K562 (cell line): Measurements from ENCODE around the gene PDE6D. TPM values are rescaled to one million over a fixed set of nuclear protein-coding genes. Genes with fewer than 3 reads are reported as not detected.
A peak's percentile ranks its signal among the peaks of the same experiment; 100 is the strongest.

ENCODE experiments used
- HDGF ChIP-seq: fragments of 450-650 bp; IDR thresholded peaks from 2 replicates; pipeline ENCODE4 v1.6.1; 2016
- JUND ChIP-seq, 2 experiments: IDR thresholded peaks; 2 replicates in 1 of 2; 3 replicates in 1 of 2; pipeline ENCODE4 v1.6.1; 2011; ENCODE audit warnings: borderline replicate concordance in 2 of 2, low read depth in 2 of 2, low read length in 2 of 2, improper control_type of control experiment in 1 of 2, missing biosample characterization in 1 of 2, missing genetic modification characterization in 1 of 2, missing genetic modification reagents in 1 of 2
- OTX1 ChIP-seq: fragments of 450-650 bp; formaldehyde crosslinking; IDR thresholded peaks from 2 replicates; pipeline ENCODE4 v1.4.0; 2022; ENCODE audit warnings: mild to moderate bottlenecking
- RBM14 ChIP-seq: fragments of 200-400 bp; formaldehyde crosslinking; IDR thresholded peaks from 2 replicates; pipeline ENCODE4 v1.6.1; 2018; ENCODE audit warnings: low read depth, mild to moderate bottlenecking, low read length, moderate library complexity, borderline replicate concordance; ENCODE audit not compliant: insufficient read depth
- SAFB ChIP-seq: fragments of 200-400 bp; formaldehyde crosslinking; IDR thresholded peaks from 2 replicates; pipeline ENCODE4 v1.6.1; 2017; ENCODE audit warnings: low read depth, low read length, borderline replicate concordance
- TCF7 ChIP-seq: sonication (generic); IDR thresholded peaks from 2 replicates; pipeline ENCODE4 v1.6.1; 2016; ENCODE audit warnings: antibody characterized with exemption, borderline replicate concordance
- ZNF263 ChIP-seq: sonication (generic); formaldehyde crosslinking; IDR thresholded peaks from 2 replicates; pipeline ENCODE4 v1.8.0; 2022; ENCODE audit warnings: mild to moderate bottlenecking, missing genetic modification reagents, borderline replicate concordance
- ZNF583 ChIP-seq: fragments of 250-450 bp; sonication (Bioruptor Pico); IDR thresholded peaks from 2 replicates; pipeline ENCODE4 v1.4.0; 2020
- polyA plus RNA-seq, 8 experiments: library from polyadenylated mRNA; depleted of rRNA in 4 of 8; stranded (reverse) in 5 of 8; unstranded in 3 of 8; fragments of >200 nt; fragmentation: Nextera tagmentation in 2 of 8; fragmentation: Illumina TruSeq in 1 of 8; extraction: Ambion mirVana in 2 of 8; extraction: Trizol in 1 of 8; gene quantifications; 2 replicates each; pipeline versions ENCODE4 v1.2.1 to v1.2.3, GENCODE V29; 2011 to 2014; ENCODE audit warnings: inconsistent platforms in 1 of 8, missing spikeins in 1 of 8
- total RNA-seq, 7 experiments: library from RNA; depleted of rRNA in 6 of 7; stranded (reverse); fragments of >200 nt in 6 of 7; fragmentation: Illumina TruSeq in 2 of 7; extraction: Trizol in 2 of 7; gene quantifications; 2 replicates each; pipeline versions ENCODE4 v1.2.1 to v1.2.3, GENCODE V29; 2011 to 2021; ENCODE audit warnings: low replicate concordance in 1 of 7
- TF ChIP-seq, protein P1 (sequence below): fragments of 250-450 bp; sonication (Bioruptor Pico); IDR thresholded peaks from 2 replicates; pipeline ENCODE4 v1.4.0; 2020
- TF ChIP-seq, protein P2 (sequence below): fragments of 250-450 bp; sonication (Bioruptor Pico); IDR thresholded peaks from 2 replicates; pipeline ENCODE4 v1.5.0; 2020; ENCODE audit warnings: mild to moderate bottlenecking
- TF ChIP-seq, protein P3 (sequence below), 2 experiments: fragments of 450-650 bp; IDR thresholded peaks; 2 replicates each; pipeline ENCODE4 v1.6.1; 2018; ENCODE audit warnings: mild to moderate bottlenecking in 2 of 2, low read depth in 1 of 2; ENCODE audit not compliant: partially characterized antibody in 2 of 2
- TF ChIP-seq, protein P4 (sequence below): IDR thresholded peaks from 2 replicates; pipeline ENCODE4 v1.6.1; 2011; ENCODE audit not compliant: insufficient read length; ENCODE audit errors: extremely low read depth
- TF ChIP-seq, protein P5 (sequence below): fragments of 250-450 bp; sonication (Bioruptor Pico); IDR thresholded peaks from 2 replicates; pipeline ENCODE4 v1.8.0; 2022; ENCODE audit warnings: moderate library complexity, mild to moderate bottlenecking, inconsistent platforms

Gene PDE6D
- total and polyA plus RNA-seq, 9 of the 15 experiments (the other 6 are each of a cell fraction or from before 2014, with no cell fraction given) = 0.65 to 11.6 (median 7.0) TPM

DNA sequence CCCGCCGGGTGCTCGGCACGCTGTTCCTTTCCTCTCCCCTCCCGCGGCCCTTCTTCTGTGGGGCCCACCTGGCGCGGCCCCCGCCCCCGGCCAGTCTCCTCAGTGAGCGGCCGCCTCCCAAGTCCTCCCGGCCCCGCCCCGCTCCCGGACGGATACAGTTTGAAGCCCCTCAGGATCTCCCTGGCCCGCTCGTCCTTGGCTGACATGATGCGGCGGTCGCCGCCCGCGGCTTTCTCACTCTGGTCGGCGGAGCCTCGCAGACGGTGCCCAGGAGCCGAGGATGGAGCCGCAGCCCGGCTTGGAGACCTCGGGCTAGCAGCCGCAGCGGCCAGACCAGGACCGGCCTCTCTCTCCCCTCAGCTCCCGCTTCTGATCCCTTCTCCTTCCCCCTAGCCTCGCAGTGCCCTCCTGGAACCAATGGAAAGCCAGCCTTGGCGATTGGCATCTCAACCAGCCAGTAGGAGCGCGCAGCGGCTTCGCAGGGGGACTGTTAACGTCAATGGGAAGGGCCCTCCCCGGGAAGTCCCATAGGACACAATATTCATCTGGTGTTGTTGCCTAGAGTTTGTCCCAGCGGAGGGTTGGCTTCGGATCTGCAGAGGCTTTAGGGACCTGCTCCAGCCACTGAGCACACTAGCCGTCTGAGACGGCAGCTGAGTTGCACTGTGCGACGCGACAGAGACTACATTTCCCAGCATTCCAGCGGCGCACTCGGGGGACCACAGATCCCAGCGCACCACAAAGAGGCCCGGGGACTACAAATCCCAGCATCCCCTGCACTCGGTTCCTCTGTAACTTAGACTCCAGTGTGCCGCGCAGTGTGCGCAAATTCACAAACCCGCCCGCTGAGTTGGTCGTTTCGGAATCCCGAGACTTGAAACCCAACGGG is at the start of gene PDE6D (continued):
- TF ChIP-seq, protein P1, sequence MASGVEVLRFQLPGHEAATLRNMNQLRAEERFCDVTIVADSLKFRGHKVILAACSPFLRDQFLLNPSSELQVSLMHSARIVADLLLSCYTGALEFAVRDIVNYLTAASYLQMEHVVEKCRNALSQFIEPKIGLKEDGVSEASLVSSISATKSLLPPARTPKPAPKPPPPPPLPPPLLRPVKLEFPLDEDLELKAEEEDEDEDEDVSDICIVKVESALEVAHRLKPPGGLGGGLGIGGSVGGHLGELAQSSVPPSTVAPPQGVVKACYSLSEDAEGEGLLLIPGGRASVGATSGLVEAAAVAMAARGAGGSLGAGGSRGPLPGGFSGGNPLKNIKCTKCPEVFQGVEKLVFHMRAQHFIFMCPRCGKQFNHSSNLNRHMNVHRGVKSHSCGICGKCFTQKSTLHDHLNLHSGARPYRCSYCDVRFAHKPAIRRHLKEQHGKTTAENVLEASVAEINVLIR (CRISPR knock-in tag) = peak; percentile 79
- TF ChIP-seq RBM14 = no peak
- TF ChIP-seq, protein P2, sequence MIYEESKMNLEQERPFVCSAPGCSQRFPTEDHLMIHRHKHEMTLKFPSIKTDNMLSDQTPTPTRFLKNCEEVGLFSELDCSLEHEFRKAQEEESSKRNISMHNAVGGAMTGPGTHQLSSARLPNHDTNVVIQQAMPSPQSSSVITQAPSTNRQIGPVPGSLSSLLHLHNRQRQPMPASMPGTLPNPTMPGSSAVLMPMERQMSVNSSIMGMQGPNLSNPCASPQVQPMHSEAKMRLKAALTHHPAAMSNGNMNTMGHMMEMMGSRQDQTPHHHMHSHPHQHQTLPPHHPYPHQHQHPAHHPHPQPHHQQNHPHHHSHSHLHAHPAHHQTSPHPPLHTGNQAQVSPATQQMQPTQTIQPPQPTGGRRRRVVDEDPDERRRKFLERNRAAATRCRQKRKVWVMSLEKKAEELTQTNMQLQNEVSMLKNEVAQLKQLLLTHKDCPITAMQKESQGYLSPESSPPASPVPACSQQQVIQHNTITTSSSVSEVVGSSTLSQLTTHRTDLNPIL = no peak
- TF ChIP-seq TCF7 = no peak
- TF ChIP-seq ZNF263 = peak; percentile 48; the same call in 1 of the 2 replicates
- TF ChIP-seq JUND (IDR thresholded peaks at IDR 0.05; ENCODE audit: borderline replicate concordance, low read depth, low read length) = no peak; the same call in 1 of the 2 replicates
- peak; percentile 51; the same call in 1 of the 3 replicates for TF ChIP-seq JUND (tag; IDR thresholded peaks at IDR 0.05; ENCODE audit: borderline replicate concordance, low read depth, low read length)
- no peak for TF ChIP-seq OTX1
- TF ChIP-seq SAFB = no peak
- TF ChIP-seq HDGF = no peak
- TF ChIP-seq, protein P3, sequence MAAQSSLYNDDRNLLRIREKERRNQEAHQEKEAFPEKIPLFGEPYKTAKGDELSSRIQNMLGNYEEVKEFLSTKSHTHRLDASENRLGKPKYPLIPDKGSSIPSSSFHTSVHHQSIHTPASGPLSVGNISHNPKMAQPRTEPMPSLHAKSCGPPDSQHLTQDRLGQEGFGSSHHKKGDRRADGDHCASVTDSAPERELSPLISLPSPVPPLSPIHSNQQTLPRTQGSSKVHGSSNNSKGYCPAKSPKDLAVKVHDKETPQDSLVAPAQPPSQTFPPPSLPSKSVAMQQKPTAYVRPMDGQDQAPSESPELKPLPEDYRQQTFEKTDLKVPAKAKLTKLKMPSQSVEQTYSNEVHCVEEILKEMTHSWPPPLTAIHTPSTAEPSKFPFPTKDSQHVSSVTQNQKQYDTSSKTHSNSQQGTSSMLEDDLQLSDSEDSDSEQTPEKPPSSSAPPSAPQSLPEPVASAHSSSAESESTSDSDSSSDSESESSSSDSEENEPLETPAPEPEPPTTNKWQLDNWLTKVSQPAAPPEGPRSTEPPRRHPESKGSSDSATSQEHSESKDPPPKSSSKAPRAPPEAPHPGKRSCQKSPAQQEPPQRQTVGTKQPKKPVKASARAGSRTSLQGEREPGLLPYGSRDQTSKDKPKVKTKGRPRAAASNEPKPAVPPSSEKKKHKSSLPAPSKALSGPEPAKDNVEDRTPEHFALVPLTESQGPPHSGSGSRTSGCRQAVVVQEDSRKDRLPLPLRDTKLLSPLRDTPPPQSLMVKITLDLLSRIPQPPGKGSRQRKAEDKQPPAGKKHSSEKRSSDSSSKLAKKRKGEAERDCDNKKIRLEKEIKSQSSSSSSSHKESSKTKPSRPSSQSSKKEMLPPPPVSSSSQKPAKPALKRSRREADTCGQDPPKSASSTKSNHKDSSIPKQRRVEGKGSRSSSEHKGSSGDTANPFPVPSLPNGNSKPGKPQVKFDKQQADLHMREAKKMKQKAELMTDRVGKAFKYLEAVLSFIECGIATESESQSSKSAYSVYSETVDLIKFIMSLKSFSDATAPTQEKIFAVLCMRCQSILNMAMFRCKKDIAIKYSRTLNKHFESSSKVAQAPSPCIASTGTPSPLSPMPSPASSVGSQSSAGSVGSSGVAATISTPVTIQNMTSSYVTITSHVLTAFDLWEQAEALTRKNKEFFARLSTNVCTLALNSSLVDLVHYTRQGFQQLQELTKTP (IDR thresholded peaks at IDR 0.05; ENCODE audit: low read depth in 1 of 2, partially characterized antibody in 2 of 2) = peak in 1 of 2 experiments; percentile 97
- TF ChIP-seq, protein P4, sequence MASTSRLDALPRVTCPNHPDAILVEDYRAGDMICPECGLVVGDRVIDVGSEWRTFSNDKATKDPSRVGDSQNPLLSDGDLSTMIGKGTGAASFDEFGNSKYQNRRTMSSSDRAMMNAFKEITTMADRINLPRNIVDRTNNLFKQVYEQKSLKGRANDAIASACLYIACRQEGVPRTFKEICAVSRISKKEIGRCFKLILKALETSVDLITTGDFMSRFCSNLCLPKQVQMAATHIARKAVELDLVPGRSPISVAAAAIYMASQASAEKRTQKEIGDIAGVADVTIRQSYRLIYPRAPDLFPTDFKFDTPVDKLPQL = no peak
- TF ChIP-seq, protein P5, sequence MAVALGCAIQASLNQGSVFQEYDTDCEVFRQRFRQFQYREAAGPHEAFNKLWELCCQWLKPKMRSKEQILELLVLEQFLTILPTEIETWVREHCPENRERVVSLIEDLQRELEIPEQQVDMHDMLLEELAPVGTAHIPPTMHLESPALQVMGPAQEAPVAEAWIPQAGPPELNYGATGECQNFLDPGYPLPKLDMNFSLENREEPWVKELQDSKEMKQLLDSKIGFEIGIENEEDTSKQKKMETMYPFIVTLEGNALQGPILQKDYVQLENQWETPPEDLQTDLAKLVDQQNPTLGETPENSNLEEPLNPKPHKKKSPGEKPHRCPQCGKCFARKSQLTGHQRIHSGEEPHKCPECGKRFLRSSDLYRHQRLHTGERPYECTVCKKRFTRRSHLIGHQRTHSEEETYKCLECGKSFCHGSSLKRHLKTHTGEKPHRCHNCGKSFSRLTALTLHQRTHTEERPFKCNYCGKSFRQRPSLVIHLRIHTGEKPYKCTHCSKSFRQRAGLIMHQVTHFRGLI (CRISPR knock-in tag) = no peak
- 0 out of 2 replicates have a peak, but pooled peaks have one; percentile 52 for TF ChIP-seq ZNF583 (CRISPR knock-in tag)
